Colonic mucosa (tissue), 4 donors: ENCODE results near the gene CAMK4. TPM values are rescaled to one million over a fixed set of nuclear protein-coding genes. Genes with fewer than 3 reads are reported as not detected.
"Not testable (repeated sequence)": the region's sequence is repeated elsewhere in the genome, so short reads cannot be mapped to it uniquely, and the experiment has no call there.

ENCODE experiments used
- DNase-seq: peaks from one replicate; pipeline ENCODE4 v3.0.0-alpha.2; 2020
- H3K27ac ChIP-seq: fragments of 200-600 bp; one replicate; pipeline ENCODE4 v1.8.0; 2021
- H3K27me3 ChIP-seq: fragments of 200-600 bp; one replicate; pipeline ENCODE4 v1.8.0; 2021
- H3K36me3 ChIP-seq: fragments of 200-600 bp; one replicate; pipeline ENCODE4 v1.8.0; 2021
- H3K4me1 ChIP-seq: fragments of 200-600 bp; one replicate; pipeline ENCODE4 v1.8.0; 2021; ENCODE audit warnings: mild to moderate bottlenecking
- H3K4me3 ChIP-seq: fragments of 200-600 bp; one replicate; pipeline ENCODE4 v1.8.0; 2021
- H3K9ac ChIP-seq, 2 donors: one replicate each; pipeline ENCODE4 v1.7.0; 2013; ENCODE audit warnings: control low read depth in 2 of 2, low read depth in 2 of 2, low read length in 2 of 2
- H3K9me3 ChIP-seq: fragments of 200-600 bp; one replicate; pipeline ENCODE4 v1.8.0; 2021
- CTCF ChIP-seq: fragments of 200-600 bp; IDR thresholded peaks from one replicate; pipeline ENCODE4 v1.8.0; 2022; ENCODE audit warnings: antibody characterized with exemption, mild to moderate bottlenecking
- intact Hi-C: fragments of 100-400 bp; cut with DNase I; formaldehyde crosslinking; loops from one replicate; pipeline ENCODE4 v1.14.1; 2022
- total RNA-seq, 2 donors: library from RNA; stranded (reverse); fragmentation: NEBNext Ultra II Directional in 1 of 2; extraction: Animal tissue kit (Norgen Biotek cat#: 25700) in 1 of 2; gene quantifications; one replicate each; pipeline ENCODE4 v1.2.1, GENCODE V29; 2021
- donor health status: healthy.
- donor health status: DM: no; HTN: no; CAD: no.
- donor health status: DM: no; HTN: no; CAD: no.

Gene CAMK4
- total RNA-seq, 2 donors from 2014 or later = 2.4 to 2.9 TPM

GRCh38 chr5:111408817-111409216, 184.6 kb downstream of the CAMK4 start:
- Histone ChIP-seq H3K36me3 (no peaks in the 10 kb centered on the region), H3K27ac (no peak overlapping the region), H3K27me3 (no peaks in the 10 kb centered on the region), H3K9me3 (no peaks in the 10 kb centered on the region), H3K4me1 (no peaks in the 10 kb centered on the region), H3K9ac (no peak overlapping the region), H3K4me3 (no peak overlapping the region)
- TF ChIP-seq CTCF = no peak
- no peak for DNase-seq
- intact Hi-C loops = no loop called here

GRCh38 chr5:111409266-111409665, 185.1 kb downstream of the CAMK4 start:
- H3K9me3 ChIP-seq, DNase-seq, H3K4me3 ChIP-seq, H3K9ac ChIP-seq, H3K27ac ChIP-seq, H3K27me3 ChIP-seq, intact Hi-C loops, H3K4me1 ChIP-seq, H3K36me3 ChIP-seq: not testable (repeated sequence)

GRCh38 chr5:111410067-111410466, 185.9 kb downstream of the CAMK4 start:
- H3K27ac ChIP-seq, DNase-seq, H3K36me3 ChIP-seq, H3K9me3 ChIP-seq, intact Hi-C loops, H3K4me1 ChIP-seq, H3K27me3 ChIP-seq, H3K9ac ChIP-seq, H3K4me3 ChIP-seq: not testable (repeated sequence)

- H3K4me3 ChIP-seq = no peak overlapping the region
- H3K36me3 ChIP-seq = no peaks in the 10 kb centered on the region
- no peak for DNase-seq
- H3K27ac ChIP-seq = no peak overlapping the region
- intact Hi-C loops = no loop called here
- H3K4me1 ChIP-seq = no peaks in the 10 kb centered on the region
- H3K9ac ChIP-seq = no peak overlapping the region
- H3K27me3 ChIP-seq = no peaks in the 10 kb centered on the region
- TF ChIP-seq CTCF = no peak
- H3K9me3 ChIP-seq = no peaks in the 10 kb centered on the region
Measured at GRCh38 chr5:111411301-111411700, 187.1 kb downstream of the CAMK4 start.

- H3K4me1 ChIP-seq = no peaks in the 10 kb centered on the region
- H3K27ac ChIP-seq = no peak overlapping the region
- H3K4me3 ChIP-seq = no peak overlapping the region
- intact Hi-C loops = no loop called here
- TF ChIP-seq CTCF = no peak
- H3K27me3 ChIP-seq = no peaks in the 10 kb centered on the region
- H3K36me3 ChIP-seq = no peaks in the 10 kb centered on the region
- no peaks in the 10 kb centered on the region for H3K9me3 ChIP-seq
- H3K9ac ChIP-seq = no peak overlapping the region
- DNase-seq = no peak
Measured at GRCh38 chr5:111412593-111412992, 188.4 kb downstream of the CAMK4 start.

GRCh38 chr5:111415053-111415452, 190.9 kb downstream of the CAMK4 start:
- Histone ChIP-seq H3K4me3 (no peak overlapping the region), H3K4me1 (no peaks in the 10 kb centered on the region), H3K9me3 (no peaks in the 10 kb centered on the region), H3K27ac (no peak overlapping the region), H3K27me3 (no peaks in the 10 kb centered on the region), H3K9ac (no peak overlapping the region), H3K36me3 (no peaks in the 10 kb centered on the region)
- DNase-seq = no peak
- TF ChIP-seq CTCF = no peak
- intact Hi-C loops = no loop called here

GRCh38 chr5:111422245-111422644, 198.1 kb downstream of the CAMK4 start:
- DNase-seq = no peak
- Histone ChIP-seq H3K27me3 (no peaks in the 10 kb centered on the region), H3K27ac (no peak overlapping the region), H3K4me3 (no peak overlapping the region), H3K4me1 (no peaks in the 10 kb centered on the region), H3K36me3 (no peaks in the 10 kb centered on the region), H3K9ac (no peak overlapping the region), H3K9me3 (no peaks in the 10 kb centered on the region)
- intact Hi-C loops = no loop called here
- no peak for TF ChIP-seq CTCF
